ENCODE results near the gene SOX13. TPM values are rescaled to one million over a fixed set of nuclear protein-coding genes. Genes with fewer than 3 reads are reported as not detected.

Gene SOX13
- total RNA-seq, 1 donor: 3.3 TPM

DNA sequence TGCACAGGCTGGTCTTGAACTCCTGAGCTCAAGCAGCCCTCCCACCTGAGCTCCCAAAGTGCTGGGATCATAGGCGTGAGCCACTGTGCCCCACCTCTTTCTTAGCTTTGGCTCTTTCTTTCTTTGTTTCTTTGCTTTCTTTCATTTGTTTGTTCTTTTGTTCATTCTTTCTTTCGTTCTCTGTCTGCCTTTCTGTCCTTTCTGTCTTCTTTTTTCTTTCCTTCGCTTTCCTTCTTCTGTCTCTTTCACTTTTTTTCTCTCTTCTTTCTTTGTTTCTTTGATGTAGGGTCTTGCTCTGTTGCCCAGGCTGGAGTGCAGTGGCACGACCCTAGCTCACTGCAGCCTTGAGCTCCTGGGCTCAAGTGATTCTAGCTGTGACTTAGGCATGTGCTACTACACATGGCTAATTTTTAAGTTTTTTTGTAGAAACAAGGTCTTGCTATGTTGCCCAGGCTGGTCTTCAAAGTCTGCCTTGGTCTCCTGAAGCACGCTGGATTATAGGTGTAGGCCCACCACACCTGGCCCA is 18.9 kb downstream of the SOX13 start:
- no peak overlapping the region for H3K4me3 ChIP-seq (ENCODE audit: low read depth, low read length)
- TF ChIP-seq, protein P1, sequence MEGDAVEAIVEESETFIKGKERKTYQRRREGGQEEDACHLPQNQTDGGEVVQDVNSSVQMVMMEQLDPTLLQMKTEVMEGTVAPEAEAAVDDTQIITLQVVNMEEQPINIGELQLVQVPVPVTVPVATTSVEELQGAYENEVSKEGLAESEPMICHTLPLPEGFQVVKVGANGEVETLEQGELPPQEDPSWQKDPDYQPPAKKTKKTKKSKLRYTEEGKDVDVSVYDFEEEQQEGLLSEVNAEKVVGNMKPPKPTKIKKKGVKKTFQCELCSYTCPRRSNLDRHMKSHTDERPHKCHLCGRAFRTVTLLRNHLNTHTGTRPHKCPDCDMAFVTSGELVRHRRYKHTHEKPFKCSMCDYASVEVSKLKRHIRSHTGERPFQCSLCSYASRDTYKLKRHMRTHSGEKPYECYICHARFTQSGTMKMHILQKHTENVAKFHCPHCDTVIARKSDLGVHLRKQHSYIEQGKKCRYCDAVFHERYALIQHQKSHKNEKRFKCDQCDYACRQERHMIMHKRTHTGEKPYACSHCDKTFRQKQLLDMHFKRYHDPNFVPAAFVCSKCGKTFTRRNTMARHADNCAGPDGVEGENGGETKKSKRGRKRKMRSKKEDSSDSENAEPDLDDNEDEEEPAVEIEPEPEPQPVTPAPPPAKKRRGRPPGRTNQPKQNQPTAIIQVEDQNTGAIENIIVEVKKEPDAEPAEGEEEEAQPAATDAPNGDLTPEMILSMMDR (IDR thresholded peaks at IDR 0.05; ENCODE audit: insufficient read depth, low read length): no peak
- no peak for DNase-seq (ENCODE audit: low read depth)

DNA sequence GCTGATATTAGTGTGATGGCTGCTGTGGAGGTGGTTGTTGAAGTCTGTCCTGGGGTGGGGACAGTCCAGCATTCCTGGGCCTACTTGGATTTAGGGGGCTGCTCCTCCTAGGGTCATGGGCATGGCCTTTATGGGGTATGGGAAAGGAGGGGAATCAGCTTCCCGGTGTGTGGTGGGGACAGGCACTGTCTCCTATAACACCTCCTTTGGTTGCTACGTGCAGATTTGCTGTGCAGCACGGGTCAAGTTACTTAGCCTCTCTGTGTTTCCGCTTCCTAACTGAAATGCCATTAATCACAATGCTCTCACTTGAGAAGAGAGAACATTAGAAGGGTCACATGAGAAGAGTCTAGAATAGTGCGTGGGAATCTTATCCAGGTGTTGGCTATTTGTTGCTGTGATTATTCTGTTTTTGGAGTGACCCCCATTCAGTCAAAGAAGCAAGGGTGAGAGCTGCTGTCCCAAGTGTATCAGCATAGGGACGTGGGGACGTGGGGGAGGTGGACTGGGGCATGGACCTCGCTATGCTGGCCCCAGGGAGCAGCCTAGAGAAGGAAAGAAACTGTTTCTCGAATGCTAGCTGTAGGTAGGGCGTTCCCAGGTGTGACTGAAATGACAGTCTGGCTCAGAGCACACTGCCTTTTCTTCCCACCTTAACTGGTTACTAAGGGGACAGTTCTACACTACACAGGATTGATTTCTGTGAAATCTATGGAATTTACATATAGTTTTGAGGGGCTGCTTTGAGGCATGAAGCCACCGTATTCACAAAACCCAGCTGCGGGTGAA is 19.9 kb downstream of the SOX13 start:
- no peak overlapping the region for H3K4me3 ChIP-seq (ENCODE audit: low read depth, low read length)
- DNase-seq (ENCODE audit: low read depth): no peak
- TF ChIP-seq, protein P1 (IDR thresholded peaks at IDR 0.05; ENCODE audit: insufficient read depth, low read length): no peak

DNA sequence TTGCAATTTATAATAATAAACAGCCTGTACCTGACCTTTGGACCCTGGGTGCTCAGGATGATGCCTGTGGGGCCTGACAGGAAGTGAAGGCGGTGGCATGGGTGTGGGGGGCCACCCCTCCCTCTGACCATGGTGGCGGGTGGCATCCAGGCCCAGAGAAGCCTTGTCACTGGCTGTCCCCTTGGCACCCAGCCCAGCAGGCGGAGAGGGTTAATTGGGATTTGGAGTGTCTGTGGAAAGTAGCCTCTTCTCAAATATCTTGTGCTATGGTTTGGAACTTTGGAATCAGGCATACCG is 20.5 kb downstream of the SOX13 start:
- no peak for DNase-seq (ENCODE audit: low read depth)
- no peak overlapping the region for H3K4me3 ChIP-seq (ENCODE audit: low read depth, low read length)
- TF ChIP-seq, protein P1 (IDR thresholded peaks at IDR 0.05; ENCODE audit: insufficient read depth, low read length): no peak

DNA sequence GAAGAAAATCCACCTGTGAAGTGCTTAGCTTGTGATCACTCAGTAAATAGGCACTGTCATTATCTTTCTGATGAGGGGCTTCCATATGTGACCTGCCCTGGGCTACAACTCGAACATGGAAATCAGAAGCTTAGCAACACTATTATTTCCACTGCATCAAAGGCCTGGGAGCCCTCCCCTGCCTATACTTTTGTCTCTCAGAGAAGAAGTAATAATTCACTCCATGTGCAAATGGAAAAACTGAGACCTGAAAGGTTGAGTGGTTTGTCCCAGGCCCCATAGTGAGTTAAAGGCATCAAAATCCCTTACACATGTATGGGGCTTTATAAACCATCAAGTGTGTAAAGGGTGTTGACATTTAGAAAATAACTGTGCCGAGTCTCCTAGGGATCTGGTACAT is 20.9 kb downstream of the SOX13 start:
- no peak for DNase-seq (ENCODE audit: low read depth)
- H3K4me3 ChIP-seq (ENCODE audit: low read depth, low read length): no peak overlapping the region
- TF ChIP-seq, protein P1 (IDR thresholded peaks at IDR 0.05; ENCODE audit: insufficient read depth, low read length): no peak

DNA sequence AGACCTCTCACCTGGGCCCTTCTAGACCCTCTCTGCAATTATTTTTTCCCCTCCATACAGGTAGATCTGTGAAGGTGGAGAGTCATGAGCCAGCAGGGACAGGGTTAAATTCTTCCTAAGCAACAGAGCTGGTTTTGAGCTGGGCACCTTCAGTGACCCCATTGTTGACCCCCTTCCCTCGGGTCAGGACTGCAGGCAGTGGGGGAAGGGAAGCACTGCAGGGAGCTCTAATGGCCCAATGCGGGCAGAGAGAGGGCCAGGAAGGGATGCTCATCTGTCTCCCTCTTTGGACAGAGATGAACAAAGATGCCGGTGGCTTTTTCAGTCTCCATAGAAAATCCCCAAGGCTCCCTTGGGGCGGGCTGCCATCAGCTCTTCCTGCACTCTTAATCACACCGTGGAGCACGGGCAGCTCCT is 21.4 kb downstream of the SOX13 start:
- no peak overlapping the region for H3K4me3 ChIP-seq (ENCODE audit: low read depth, low read length)
- TF ChIP-seq, protein P1 (IDR thresholded peaks at IDR 0.05; ENCODE audit: insufficient read depth, low read length): no peak
- DNase-seq (ENCODE audit: low read depth): no peak

DNA sequence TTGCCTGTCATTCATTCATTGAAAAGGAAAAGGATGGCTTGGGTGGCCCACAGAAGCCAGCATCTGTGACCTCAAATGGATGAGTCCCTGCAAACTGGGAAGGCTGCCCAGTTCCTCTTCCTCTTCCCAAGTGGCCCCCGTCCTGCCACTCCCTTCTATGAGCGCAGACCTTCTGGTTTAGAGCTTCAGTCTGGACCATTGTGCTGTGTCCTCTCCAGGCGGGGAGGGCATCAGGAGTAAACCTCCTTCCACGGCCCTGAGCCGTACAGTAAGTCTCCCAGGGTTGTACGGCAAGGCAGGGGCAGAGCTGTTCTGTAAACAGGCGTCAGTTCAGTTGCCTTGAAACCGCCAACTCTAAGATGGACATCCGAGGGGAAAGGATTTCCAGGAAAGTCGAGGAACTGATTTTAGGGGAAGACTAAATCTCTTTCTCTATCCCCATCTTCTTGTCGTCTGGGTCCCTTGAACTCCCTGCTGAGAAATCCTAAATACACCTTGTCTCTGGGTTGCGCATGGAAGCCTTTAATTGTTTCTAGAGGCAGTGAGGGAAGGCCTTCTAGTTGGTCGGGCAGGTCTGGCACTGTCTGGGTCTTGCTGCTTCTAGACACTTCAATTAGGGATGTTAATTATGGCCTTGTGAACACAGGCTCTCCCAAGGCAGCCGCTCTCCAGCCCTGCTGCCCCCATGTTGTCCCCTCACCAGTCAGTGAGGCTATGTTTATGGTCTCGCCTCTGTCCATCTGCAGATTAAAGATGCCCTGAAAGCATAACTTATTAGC is 22.1 kb downstream of the SOX13 start:
- TF ChIP-seq, protein P1 (IDR thresholded peaks at IDR 0.05; ENCODE audit: insufficient read depth, low read length): no peak
- H3K4me3 ChIP-seq (ENCODE audit: low read depth, low read length): no peak overlapping the region
- DNase-seq (ENCODE audit: low read depth): no peak
